Esophagus muscularis mucosa (tissue), 4 donors: ENCODE data around the gene EVL. TPM values are rescaled to one million over a fixed set of nuclear protein-coding genes. Genes with fewer than 3 reads are reported as not detected.
A peak's percentile ranks its signal among the peaks of the same experiment; 100 is the strongest.

ENCODE experiments used
- DNase-seq: peaks from one replicate; pipeline ENCODE4 v3.0.0-alpha.2; 2017; ENCODE audit errors: extremely low spot score
- H3K27ac ChIP-seq, 4 donors: fragments of 200-600 bp; sonication (generic); replicated peaks in 1 of 4; 1 replicate in 3 of 4; 2 replicates in 1 of 4; pipeline ENCODE4 v1.5.1; 2016 to 2019; ENCODE audit warnings: mild to moderate bottlenecking in 1 of 4
- H3K27me3 ChIP-seq, 4 donors: fragments of 200-600 bp; sonication (generic); one replicate each; pipeline versions ENCODE4 v1.5.1 to v1.6.0; 2016 to 2019
- H3K36me3 ChIP-seq, 4 donors: fragments of 200-600 bp; sonication (generic); one replicate each; pipeline ENCODE4 v1.5.1; 2016 to 2019
- H3K4me1 ChIP-seq, 4 donors: fragments of 200-600 bp; sonication (generic); one replicate each; pipeline ENCODE4 v1.5.1; 2016 to 2019
- H3K4me3 ChIP-seq, 4 donors: fragments of 200-600 bp; sonication (generic); 1 replicate in 2 of 4; 2 replicates in 2 of 4; pipeline ENCODE4 v1.5.1; 2016 to 2019; ENCODE audit warnings: mild to moderate bottlenecking in 4 of 4, moderate library complexity in 1 of 4
- H3K9me3 ChIP-seq, 4 donors: fragments of 200-600 bp; sonication (generic); 1 replicate in 3 of 4; 2 replicates in 1 of 4; pipeline ENCODE4 v1.5.1; 2016 to 2019
- CTCF ChIP-seq, 3 experiments: fragments of 200-600 bp in 2 of 3; fragments of 450-650 bp in 1 of 3; sonication (generic) in 2 of 3; IDR thresholded peaks; one replicate each; pipeline ENCODE4 v1.5.1; 2017 to 2019; ENCODE audit warnings: antibody characterized with exemption in 3 of 3, mild to moderate bottlenecking in 2 of 3, moderate library complexity in 1 of 3
- EP300 ChIP-seq: sonication (generic); formaldehyde crosslinking; IDR thresholded peaks from one replicate; pipeline ENCODE4 v1.6.1; 2017; ENCODE audit warnings: antibody characterized with exemption
- POLR2A ChIP-seq: fragments of 450-650 bp; IDR thresholded peaks from one replicate; pipeline ENCODE4 v1.6.1; 2017; ENCODE audit warnings: antibody characterized with exemption, moderate library complexity, mild to moderate bottlenecking, low read depth
- POLR2AphosphoS5 ChIP-seq, 2 donors: sonication (generic); formaldehyde crosslinking; IDR thresholded peaks; one replicate each; pipeline ENCODE4 v1.6.1; 2017; ENCODE audit warnings: antibody characterized with exemption in 2 of 2
- WGBS: methylation state at CpG from one replicate; pipeline ENCODE4 v1.1.5; 2018; 5-methylcytosine and 5-hydroxymethylcytosine counted together
- intact Hi-C: fragments of 100-400 bp; cut with DNase I; formaldehyde crosslinking; loops from one replicate; pipeline ENCODE4 v1.15.1; 2023
- total RNA-seq, 4 donors: library from RNA; depleted of rRNA; stranded (reverse); fragments of >200 nt; gene quantifications; one replicate each; pipeline versions ENCODE4 v1.1.0 to v1.2.1, GENCODE V29; 2016

Gene EVL
- total RNA-seq, 4 donors from 2014 or later: 27.0 to 43.9 (median 37.3) TPM

- no peak for TF ChIP-seq CTCF (IDR thresholded peaks at IDR 0.05)
- TF ChIP-seq POLR2A: no peak
- no peak for TF ChIP-seq POLR2AphosphoS5 (IDR thresholded peaks at IDR 0.05)
- no peak for TF ChIP-seq EP300
- no peaks in the 10 kb centered on the region for H3K9me3 ChIP-seq
- DNase-seq: no peak
- 90% methylated on average over 8 of the region's 8 CpGs for WGBS
- H3K27me3 ChIP-seq: no peaks in the 10 kb centered on the region
- intact Hi-C loops: no loop called here
- H3K27ac ChIP-seq: peak overlapping the region in 3 of 4 donors; percentile 18 to 46 (median 19)
- peaks cover 46 to 60% (median 53%) of the 10 kb centered on the region in 4 donors for H3K4me1 ChIP-seq
- H3K36me3 ChIP-seq: peaks cover 0 to 14% (median 8%) of the 10 kb centered on the region in 4 donors
- H3K4me3 ChIP-seq: no peak overlapping the region
Measured at GRCh38 chr14:100102156-100102785, 37.0 kb downstream of the EVL start.

GRCh38 chr14:100103250-100104005 is 38.2 kb downstream of the EVL start:
- no peak for DNase-seq

GRCh38 chr14:100104006-100104352 is 38.8 kb downstream of the EVL start:
- Histone ChIP-seq H3K4me3 (no peak overlapping the region), H3K27ac (peak overlapping the region; percentile 12 to 52 (median 38)), H3K27me3 (no peaks in the 10 kb centered on the region), H3K36me3 (no peaks in the 10 kb centered on the region), H3K4me1 (peaks cover 60 to 74% (median 68%) of the 10 kb centered on the region in 4 donors), H3K9me3 (no peaks in the 10 kb centered on the region)
- no peak for TF ChIP-seq POLR2AphosphoS5 (IDR thresholded peaks at IDR 0.05)
- TF ChIP-seq CTCF (IDR thresholded peaks at IDR 0.05): no peak
- TF ChIP-seq EP300: no peak
- TF ChIP-seq POLR2A: no peak
- intact Hi-C loops: no loop called here
- DNase-seq: no peak
- 77% methylated on average over 4 of the region's 4 CpGs for WGBS

More at GRCh38 chr14:100103250-100104005, 38.2 kb downstream of the EVL start:
- intact Hi-C loops: no loop called here
- Histone ChIP-seq H3K27ac (peak overlapping the region; percentile 12 to 46 (median 35)), H3K9me3 (no peaks in the 10 kb centered on the region), H3K36me3 (peaks cover 0 to 3% (median under 1%) of the 10 kb centered on the region in 4 donors), H3K4me3 (no peak overlapping the region), H3K27me3 (no peaks in the 10 kb centered on the region), H3K4me1 (peaks cover 55 to 69% (median 63%) of the 10 kb centered on the region in 4 donors)
- 81% methylated on average over 10 of the region's 10 CpGs for WGBS
- TF ChIP-seq POLR2AphosphoS5 (IDR thresholded peaks at IDR 0.05): no peak
- TF ChIP-seq POLR2A: no peak
- no peak for TF ChIP-seq CTCF (IDR thresholded peaks at IDR 0.05)
- no peak for TF ChIP-seq EP300

GRCh38 chr14:100104523-100105300 is 39.5 kb downstream of the EVL start:
- Histone ChIP-seq H3K27ac (peak overlapping the region; percentile 3 to 52 (median 38)), H3K27me3 (no peaks in the 10 kb centered on the region), H3K4me1 (peaks cover 61 to 72% (median 65%) of the 10 kb centered on the region in 4 donors), H3K4me3 (no peak overlapping the region), H3K9me3 (no peaks in the 10 kb centered on the region), H3K36me3 (peaks cover 0 to 3% (median 0%) of the 10 kb centered on the region in 4 donors)
- intact Hi-C loops: loop anchor here (5.0 kb wide), 1 partner anchor 88 kb away; no protein-coding TSS in a partner anchor
- 76% methylated on average over 7 of the region's 7 CpGs for WGBS
- no peak for DNase-seq
- no peak for TF ChIP-seq EP300
- no peak for TF ChIP-seq POLR2A
- TF ChIP-seq POLR2AphosphoS5 (IDR thresholded peaks at IDR 0.05): no peak
